Endothelial cell of umbilical vein (primary cell): ENCODE data around the gene IPPK.

Experiments used
- CTCF ChIP-seq, 2 donors: IDR thresholded peaks; 1 replicate in 1 of 2; 2 replicates in 1 of 2; pipeline ENCODE4 v1.5.1; 2011; ENCODE audit warnings: low read length in 2 of 2, mild to moderate bottlenecking in 2 of 2, moderate library complexity in 2 of 2, control low read depth in 1 of 2, inconsistent platforms in 1 of 2, low read depth in 1 of 2; ENCODE audit not compliant: insufficient read depth in 1 of 2; ENCODE audit errors: extremely low read depth in 1 of 2
- EZH2 ChIP-seq: IDR thresholded peaks from 2 replicates; pipeline ENCODE4 v1.6.1; 2012; ENCODE audit warnings: borderline replicate concordance, low read depth, mild to moderate bottlenecking, moderate library complexity, low read length, inconsistent platforms; ENCODE audit not compliant: severe bottlenecking
- FOS ChIP-seq: IDR thresholded peaks from 2 replicates; pipeline ENCODE4 v1.6.1; 2011; ENCODE audit warnings: mild to moderate bottlenecking, low read length, moderate library complexity, borderline replicate concordance; ENCODE audit not compliant: insufficient read depth
- JUN ChIP-seq: IDR thresholded peaks from 2 replicates; pipeline ENCODE4 v1.6.1; 2011; ENCODE audit warnings: borderline replicate concordance, low read depth; ENCODE audit not compliant: insufficient read length, insufficient read depth
- MYC ChIP-seq: IDR thresholded peaks from one replicate; pipeline ENCODE4 v1.6.1; 2011; ENCODE audit warnings: mild to moderate bottlenecking, low read depth, low read length
- POLR2A ChIP-seq: IDR thresholded peaks from 2 replicates; pipeline ENCODE4 v1.6.1; 2012; ENCODE audit warnings: low read depth, mild to moderate bottlenecking, control low read depth, low read length
- POLR2AphosphoS5 ChIP-seq: IDR thresholded peaks from 2 replicates; pipeline ENCODE4 v1.6.1; 2012; ENCODE audit warnings: low read depth, mild to moderate bottlenecking, control low read depth, low read length, moderate library complexity; ENCODE audit not compliant: insufficient read depth
- TF ChIP-seq, protein P1 (sequence below): IDR thresholded peaks from 2 replicates; pipeline ENCODE4 v1.6.1; 2011; ENCODE audit not compliant: insufficient read depth, insufficient read length

GRCh38 chr9:92612816-92613215, 57.1 kb downstream of the IPPK start:
- no peak for TF ChIP-seq CTCF (IDR thresholded peaks at IDR 0.05; ENCODE audit: extremely low read depth in 1 of 2, insufficient read depth in 1 of 2, low read depth in 1 of 2, low read length in 2 of 2)
- TF ChIP-seq POLR2AphosphoS5: no peak
- TF ChIP-seq POLR2A: no peak
- TF ChIP-seq EZH2: no peak
- TF ChIP-seq, protein P1, sequence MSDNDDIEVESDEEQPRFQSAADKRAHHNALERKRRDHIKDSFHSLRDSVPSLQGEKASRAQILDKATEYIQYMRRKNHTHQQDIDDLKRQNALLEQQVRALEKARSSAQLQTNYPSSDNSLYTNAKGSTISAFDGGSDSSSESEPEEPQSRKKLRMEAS: no peak
- TF ChIP-seq MYC: no peak
- TF ChIP-seq FOS: no peak
- TF ChIP-seq JUN: no peak
